ENCODE results near the gene PLCG2.

GRCh38 chr16:82005027-82005830 is 226.1 kb downstream of the PLCG2 start:
- TF ChIP-seq, protein P1, sequence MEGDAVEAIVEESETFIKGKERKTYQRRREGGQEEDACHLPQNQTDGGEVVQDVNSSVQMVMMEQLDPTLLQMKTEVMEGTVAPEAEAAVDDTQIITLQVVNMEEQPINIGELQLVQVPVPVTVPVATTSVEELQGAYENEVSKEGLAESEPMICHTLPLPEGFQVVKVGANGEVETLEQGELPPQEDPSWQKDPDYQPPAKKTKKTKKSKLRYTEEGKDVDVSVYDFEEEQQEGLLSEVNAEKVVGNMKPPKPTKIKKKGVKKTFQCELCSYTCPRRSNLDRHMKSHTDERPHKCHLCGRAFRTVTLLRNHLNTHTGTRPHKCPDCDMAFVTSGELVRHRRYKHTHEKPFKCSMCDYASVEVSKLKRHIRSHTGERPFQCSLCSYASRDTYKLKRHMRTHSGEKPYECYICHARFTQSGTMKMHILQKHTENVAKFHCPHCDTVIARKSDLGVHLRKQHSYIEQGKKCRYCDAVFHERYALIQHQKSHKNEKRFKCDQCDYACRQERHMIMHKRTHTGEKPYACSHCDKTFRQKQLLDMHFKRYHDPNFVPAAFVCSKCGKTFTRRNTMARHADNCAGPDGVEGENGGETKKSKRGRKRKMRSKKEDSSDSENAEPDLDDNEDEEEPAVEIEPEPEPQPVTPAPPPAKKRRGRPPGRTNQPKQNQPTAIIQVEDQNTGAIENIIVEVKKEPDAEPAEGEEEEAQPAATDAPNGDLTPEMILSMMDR (conservative IDR thresholded peaks at IDR 0.05; ENCODE audit: low read depth, low read length): no peak
- TF ChIP-seq EZH2 (IDR thresholded peaks at IDR 0.05; ENCODE audit: low read length, unreplicated experiment): no peak
